AG04450 (cell line): ENCODE results near the gene RNASEH2B. TPM values are rescaled to one million over a fixed set of nuclear protein-coding genes. Genes with fewer than 3 reads are reported as not detected.

ENCODE experiments used
- CTCF ChIA-PET: fragments of 300-600, 350-600 bp; formaldehyde crosslinking; extraction: SDS; loops from one replicate; lab custom pipeline; 2022; ENCODE audit warnings: antibody characterized with exemption, inconsistent platforms; lab: Charles Lee
- POLR2A ChIA-PET: fragments of 350-600 bp; formaldehyde crosslinking; extraction: SDS; loops from one replicate; lab custom pipeline; 2021; ENCODE audit warnings: antibody characterized with exemption, inconsistent platforms; lab: Yijun Ruan, JAX
- DNase-seq: peaks from one replicate; pipeline ENCODE4 v3.0.0-alpha.2; 2011; ENCODE audit warnings: low read depth, low spot score
- H3K27ac ChIP-seq: one replicate; pipeline ENCODE4 v1.5.1; 2012; ENCODE audit warnings: low read depth, low read length, control low read depth
- H3K27me3 ChIP-seq: one replicate; pipeline ENCODE4 v1.6.0; 2012; ENCODE audit warnings: low read length; ENCODE audit not compliant: control insufficient read depth, insufficient read depth
- H3K4me3 ChIP-seq: 2 replicates; pipeline ENCODE4 v1.5.1; 2011; ENCODE audit warnings: mild to moderate bottlenecking, low read depth, low read length, control low read depth
- H3K9me3 ChIP-seq: 2 replicates; pipeline ENCODE4 v1.5.1; 2012; ENCODE audit warnings: low read length; ENCODE audit not compliant: control insufficient read depth, insufficient read depth
- CTCF ChIP-seq: IDR thresholded peaks from 2 replicates; pipeline ENCODE4 v1.5.1; 2011; ENCODE audit warnings: low read depth, low read length, control low read depth, inconsistent platforms
- polyA plus RNA-seq: library from polyadenylated mRNA; depleted of rRNA; stranded (reverse); fragments of >200 nt; gene quantifications from 2 replicates; pipeline ENCODE4 v1.2.3, GENCODE V29; 2011

RNASEH2B gene
- polyA plus RNA-seq, 1 experiment, result 31.9 TPM

- H3K9me3 ChIP-seq, result no peaks in the 10 kb centered on the region
- DNase-seq, result no peak
- no peak overlapping the region for H3K4me3 ChIP-seq
- H3K27me3 ChIP-seq, result no peaks in the 10 kb centered on the region
- no peak for TF ChIP-seq CTCF
- H3K27ac ChIP-seq, result no peak overlapping the region
- ChIA-PET POLR2A (no interaction called here), CTCF (interaction anchor here (0.5 to 1.4 kb wide), 9 partner anchors 22 to 979 kb away, joined by 3 to 9 read pairs (median 5); partner anchors contain the start of gene SPRYD7)
These were observed 5.3 kb downstream of the RNASEH2B start for GRCh38 chr13:50914848-50915247.

GRCh38 chr13:50915565-50915964, 6.0 kb downstream of the RNASEH2B start:
- Histone ChIP-seq H3K27ac (no peak overlapping the region), H3K9me3 (no peaks in the 10 kb centered on the region), H3K4me3 (no peak overlapping the region), H3K27me3 (no peaks in the 10 kb centered on the region)
- no peak for TF ChIP-seq CTCF
- no peak for DNase-seq
- ChIA-PET POLR2A (no interaction called here), CTCF (interaction anchor here (0.7 to 1.3 kb wide), 4 partner anchors 21 to 980 kb away, joined by 3 to 9 read pairs (median 4); partner anchors contain the start of gene SPRYD7)

GRCh38 chr13:50916701-50917184, 7.2 kb downstream of the RNASEH2B start:
- TF ChIP-seq CTCF, result no peak
- DNase-seq, result no peak
- no peak overlapping the region for H3K27ac ChIP-seq
- H3K9me3 ChIP-seq, result peaks cover 1% of the 10 kb centered on the region; the same call in 1 of the 2 replicates
- no peak overlapping the region for H3K4me3 ChIP-seq
- ChIA-PET POLR2A (no interaction called here), CTCF (no interaction called here)
- H3K27me3 ChIP-seq, result no peaks in the 10 kb centered on the region

- H3K27ac ChIP-seq, result no peak overlapping the region
- POLR2A ChIA-PET, result no interaction called here
- CTCF ChIA-PET, result no interaction called here
- no peak for DNase-seq
- no peaks in the 10 kb centered on the region for H3K27me3 ChIP-seq
- H3K4me3 ChIP-seq, result no peak overlapping the region
- H3K9me3 ChIP-seq, result peaks cover 7% of the 10 kb centered on the region; the same call in 1 of the 2 replicates
- TF ChIP-seq CTCF, result no peak
These were observed 8.0 kb downstream of the RNASEH2B start for GRCh38 chr13:50917572-50917971.

GRCh38 chr13:50918567-50918966, 9.0 kb downstream of the RNASEH2B start:
- no peak for TF ChIP-seq CTCF
- H3K9me3 ChIP-seq, result peaks cover 7% of the 10 kb centered on the region; the same call in 1 of the 2 replicates
- ChIA-PET POLR2A (no interaction called here), CTCF (no interaction called here)
- H3K27ac ChIP-seq, result no peak overlapping the region
- no peak for DNase-seq
- no peak overlapping the region for H3K4me3 ChIP-seq
- no peaks in the 10 kb centered on the region for H3K27me3 ChIP-seq
